NCI-H187 treated with DMSO at 0.1 percent for 48 hours (cell line): ENCODE results near the gene IDNK.

Experiments
- DNase-seq: peaks from one replicate; lab custom pipeline; 2025; lab: John Stamatoyannopoulos, UW

Gene IDNK

GRCh38 chr9:83633676-83634075, 10.7 kb downstream of the IDNK start:
- DNase-seq: no peak

- no peak for DNase-seq
Measured at GRCh38 chr9:83636813-83637212, 13.9 kb downstream of the IDNK start.

- no peak for DNase-seq
Measured at GRCh38 chr9:83637389-83637788, 14.4 kb downstream of the IDNK start.

- no peak for DNase-seq
Measured at GRCh38 chr9:83639266-83639665, 16.3 kb downstream of the IDNK start.

GRCh38 chr9:83642793-83643192, 19.9 kb downstream of the IDNK start:
- DNase-seq: no peak

- no peak for DNase-seq
Measured at GRCh38 chr9:83646500-83647239, 23.7 kb downstream of the IDNK start.

GRCh38 chr9:83649080-83649479, 26.1 kb downstream of the IDNK start:
- DNase-seq: no peak

GRCh38 chr9:83649515-83649914, 26.6 kb downstream of the IDNK start:
- DNase-seq: no peak

GRCh38 chr9:83651558-83651957, 28.6 kb downstream of the IDNK start:
- DNase-seq: no peak

- DNase-seq: no peak
Measured at GRCh38 chr9:83652433-83652832, 29.5 kb downstream of the IDNK start.

GRCh38 chr9:83655433-83655832, 32.5 kb downstream of the IDNK start:
- no peak for DNase-seq

- DNase-seq: no peak
Measured at GRCh38 chr9:83656032-83656680, 33.2 kb downstream of the IDNK start.

GRCh38 chr9:83656952-83657351, 34.0 kb downstream of the IDNK start:
- no peak for DNase-seq

- DNase-seq: no peak
Measured at GRCh38 chr9:83662933-83663332, 40.0 kb downstream of the IDNK start.

- DNase-seq: no peak
Measured at GRCh38 chr9:83665580-83666200, 42.7 kb downstream of the IDNK start.

- DNase-seq: no peak
Measured at GRCh38 chr9:83669067-83669466, 46.1 kb downstream of the IDNK start.

- no peak for DNase-seq
Measured at GRCh38 chr9:83670381-83670780, 47.4 kb downstream of the IDNK start.

GRCh38 chr9:83671451-83671850, 48.5 kb downstream of the IDNK start:
- DNase-seq: no peak

- no peak for DNase-seq
Measured at GRCh38 chr9:83675466-83675865, 52.5 kb downstream of the IDNK start.

GRCh38 chr9:83677596-83677995, 54.7 kb downstream of the IDNK start:
- no peak for DNase-seq

- DNase-seq: no peak
Measured at GRCh38 chr9:83680233-83680632, 57.3 kb downstream of the IDNK start.

- no peak for DNase-seq
Measured at GRCh38 chr9:83681490-83681889, 58.5 kb downstream of the IDNK start.

- DNase-seq: no peak
Measured at GRCh38 chr9:83688921-83689320, 66.0 kb downstream of the IDNK start.
